HG02642 (cell line): Measurements from ENCODE around the gene ZNF385D.

ENCODE experiments used
- ATAC-seq: cut with Tn5 transposase; IDR thresholded peaks from one replicate; pipeline ENCODE4 v1.9.1; 2021; ENCODE audit warnings: mild to moderate bottlenecking; ENCODE audit not compliant: unreplicated experiment, poor library complexity

Gene ZNF385D

DNA sequence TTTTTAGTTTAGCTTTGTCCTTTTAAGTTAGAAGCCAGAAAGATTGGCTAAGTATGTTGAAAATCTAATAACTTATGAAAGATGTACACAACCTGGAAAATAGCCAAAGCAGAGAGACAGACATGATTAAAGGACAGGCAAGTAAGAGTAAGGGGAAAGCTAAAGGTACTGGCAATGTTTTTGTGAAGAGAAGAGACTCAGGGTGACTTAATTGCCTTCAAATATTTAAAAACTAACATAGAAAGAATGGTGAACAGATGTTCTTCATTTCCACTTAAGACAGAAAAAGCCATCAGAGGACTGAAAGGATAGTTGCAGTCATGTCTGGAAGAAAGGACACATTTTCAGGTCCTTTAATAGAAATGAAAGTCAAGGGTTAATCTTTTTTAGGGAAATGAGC, 68.8 kb downstream of the ZNF385D start:
- ATAC-seq: no peak

DNA sequence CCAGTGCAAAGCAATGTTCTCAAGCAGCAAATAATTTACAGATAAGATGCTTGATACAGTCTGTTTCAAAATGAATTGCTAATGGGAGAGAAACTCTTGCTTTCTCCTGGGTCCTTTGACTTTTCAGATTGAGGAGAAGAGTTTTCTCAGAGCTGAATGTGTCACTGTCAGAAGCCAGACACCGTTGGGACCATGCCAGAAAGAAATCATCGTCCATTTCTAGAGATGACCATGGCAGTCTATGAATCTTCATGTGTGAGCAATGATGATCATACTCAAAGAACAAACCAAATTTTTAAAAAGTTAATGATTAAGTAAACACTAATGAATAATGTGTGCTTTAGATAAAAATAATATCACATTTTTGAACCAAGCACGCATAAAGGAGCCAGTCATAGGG, 77.6 kb downstream of the ZNF385D start:
- no peak for ATAC-seq

DNA sequence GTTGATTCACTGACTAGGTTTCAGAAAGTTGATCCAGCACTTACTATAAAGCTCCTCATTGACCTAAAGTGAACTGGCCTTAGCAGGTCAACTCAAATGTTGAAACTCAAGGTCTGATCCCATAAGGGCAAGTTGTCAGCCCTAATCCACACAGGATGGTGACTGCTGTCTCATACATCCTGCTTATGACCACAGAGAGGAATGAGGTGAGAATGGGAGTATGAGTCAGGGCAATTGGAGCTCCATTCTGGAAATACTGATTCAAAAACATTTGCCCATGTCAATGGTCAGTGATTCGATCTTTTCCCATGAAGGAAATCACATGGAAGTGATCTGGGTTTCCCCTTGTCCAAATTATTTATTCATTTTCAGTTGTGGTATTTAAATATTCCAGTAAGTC, 78.7 kb downstream of the ZNF385D start:
- ATAC-seq: no peak

DNA sequence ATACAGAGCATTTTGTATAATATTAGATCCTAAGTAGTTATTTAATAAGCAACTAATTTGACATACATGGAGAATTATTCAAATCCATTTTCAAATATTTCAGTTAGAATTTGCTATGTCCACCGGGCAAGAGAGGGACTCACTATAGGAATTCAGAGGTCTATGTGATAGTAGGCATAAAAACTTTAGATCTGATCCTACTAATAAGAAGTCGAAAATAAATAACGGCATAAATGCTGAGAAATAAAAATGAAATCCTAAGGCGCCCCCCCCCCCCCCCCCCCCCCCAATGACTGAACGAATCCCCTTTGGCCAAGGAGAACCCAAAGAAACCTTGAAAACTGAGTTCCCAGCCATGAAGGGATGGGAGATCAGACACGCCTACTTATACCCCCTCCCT, 80.6 kb downstream of the ZNF385D start:
- no peak for ATAC-seq

DNA sequence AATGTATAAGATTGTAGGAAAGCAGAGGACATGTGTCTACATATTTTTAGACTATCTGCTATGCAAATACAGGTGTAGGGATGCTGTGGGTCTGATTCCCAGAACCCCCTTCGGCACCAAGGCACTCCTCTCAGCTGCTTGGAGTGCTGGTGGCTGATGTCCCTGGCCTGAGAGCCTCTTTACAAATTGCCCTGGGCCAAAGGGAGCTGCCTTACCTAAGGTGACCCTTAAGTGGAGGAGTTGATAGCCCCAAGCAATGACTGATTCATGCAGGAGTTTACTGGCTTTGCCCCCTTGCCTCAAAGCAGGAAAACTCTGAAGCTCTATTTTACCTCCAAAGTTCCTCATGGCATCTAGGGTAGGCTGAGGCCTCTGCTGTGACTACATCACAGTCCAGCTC, 83.0 kb downstream of the ZNF385D start:
- ATAC-seq: no peak

DNA sequence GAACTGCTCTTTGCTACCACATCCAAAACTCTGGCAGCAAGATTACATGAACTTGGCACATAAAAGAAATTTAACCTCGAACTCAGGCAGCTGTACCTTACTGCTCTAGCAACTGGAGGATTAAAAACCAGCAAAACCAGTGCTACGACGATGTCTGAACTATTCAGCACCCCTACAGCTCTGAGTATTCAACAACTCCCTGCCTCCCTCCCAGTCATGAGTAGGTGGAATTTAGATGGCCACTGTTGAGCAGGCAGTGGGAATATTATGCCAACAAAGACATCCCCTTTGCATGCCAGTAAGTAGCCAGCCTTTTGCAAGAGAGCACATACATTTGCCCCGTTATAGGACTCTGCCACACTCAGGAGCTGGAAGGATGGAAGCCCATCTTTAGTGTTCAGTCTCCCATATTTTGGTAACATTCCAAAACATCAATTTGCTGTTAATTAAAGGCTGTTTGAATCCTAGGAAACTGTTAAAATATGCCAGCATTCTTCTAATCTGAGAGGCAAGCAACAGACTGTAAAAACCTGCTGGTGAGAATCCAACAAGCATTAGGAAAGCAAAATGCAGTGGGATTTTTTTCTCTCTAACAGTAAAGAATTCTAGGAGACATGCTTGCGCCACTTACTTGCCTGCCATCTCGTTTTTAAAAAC, 85.4 kb downstream of the ZNF385D start:
- no peak for ATAC-seq

DNA sequence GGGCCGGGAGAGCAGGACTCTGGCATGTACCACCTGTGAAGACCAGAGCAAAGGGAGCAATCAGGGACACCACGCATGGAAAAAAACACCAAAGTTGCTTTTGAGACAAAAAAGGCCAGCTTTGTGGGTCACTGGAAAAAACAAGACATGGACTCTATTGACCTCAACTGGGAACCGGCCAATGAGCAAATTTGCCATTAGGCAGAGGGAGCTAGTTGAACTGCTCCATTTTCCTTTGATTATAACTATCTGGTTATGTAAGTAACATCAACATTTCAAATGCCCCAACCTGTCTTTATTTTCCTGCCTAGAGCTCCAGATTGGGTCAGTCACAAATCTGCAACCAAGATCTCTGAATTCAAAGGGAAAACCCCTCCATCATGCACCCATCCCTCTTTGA, 86.0 kb downstream of the ZNF385D start:
- no peak for ATAC-seq

DNA sequence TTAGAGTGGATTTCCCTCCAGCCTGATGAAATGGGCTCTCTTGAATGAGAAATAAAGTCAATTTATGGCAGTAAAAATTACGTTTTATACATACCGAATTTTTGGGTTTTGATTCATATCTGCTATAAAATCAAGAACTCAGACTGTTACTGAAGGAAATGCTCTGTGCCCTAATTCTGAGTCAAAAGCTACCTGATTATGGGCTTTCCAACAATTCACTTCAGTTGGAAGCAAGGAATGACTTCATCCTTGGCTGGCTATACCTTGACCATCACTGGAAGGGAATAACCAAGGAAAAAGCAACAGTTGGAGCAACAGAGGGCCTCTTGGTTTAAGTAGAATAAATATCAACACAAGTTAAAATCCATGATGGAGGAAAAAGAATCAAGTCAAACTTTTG, 88.6 kb downstream of the ZNF385D start:
- ATAC-seq: no peak

DNA sequence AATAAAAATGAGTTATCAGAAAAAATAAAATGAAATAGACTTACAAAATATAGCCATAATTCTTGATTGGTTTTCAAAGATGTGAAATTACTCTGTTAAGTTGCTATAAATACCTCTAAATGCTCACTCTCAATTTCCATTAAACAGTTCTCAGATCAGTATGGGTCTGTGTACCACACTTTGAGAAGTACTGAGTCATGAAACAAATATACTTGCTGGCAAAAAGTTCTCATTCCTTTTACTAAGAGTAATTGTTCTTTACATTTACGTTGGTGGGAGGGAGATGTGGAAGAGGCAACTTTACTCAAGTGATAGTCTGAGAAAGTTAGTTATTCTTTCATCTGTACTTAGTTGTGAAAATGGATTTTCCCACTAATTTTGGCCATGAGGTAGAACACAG, 96.3 kb downstream of the ZNF385D start:
- ATAC-seq: no peak

DNA sequence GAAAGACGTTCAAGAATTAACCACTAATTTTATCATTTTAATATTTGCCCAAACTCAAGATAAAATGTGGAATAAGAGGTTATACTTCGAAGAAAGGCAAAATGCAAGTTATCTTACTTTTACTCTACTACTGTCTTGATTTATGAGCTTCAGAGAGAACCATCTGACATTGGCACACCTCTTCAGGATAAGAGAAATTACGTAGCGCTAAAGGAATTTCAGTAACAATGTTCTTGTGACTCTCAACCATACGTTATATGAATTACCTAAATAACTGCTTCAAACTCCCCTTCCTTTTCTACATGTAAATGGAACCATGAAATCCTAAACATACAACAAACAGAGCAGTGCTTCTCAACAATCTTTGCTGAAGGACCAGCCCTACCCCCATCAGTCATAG, 96.8 kb downstream of the ZNF385D start:
- no peak for ATAC-seq

DNA sequence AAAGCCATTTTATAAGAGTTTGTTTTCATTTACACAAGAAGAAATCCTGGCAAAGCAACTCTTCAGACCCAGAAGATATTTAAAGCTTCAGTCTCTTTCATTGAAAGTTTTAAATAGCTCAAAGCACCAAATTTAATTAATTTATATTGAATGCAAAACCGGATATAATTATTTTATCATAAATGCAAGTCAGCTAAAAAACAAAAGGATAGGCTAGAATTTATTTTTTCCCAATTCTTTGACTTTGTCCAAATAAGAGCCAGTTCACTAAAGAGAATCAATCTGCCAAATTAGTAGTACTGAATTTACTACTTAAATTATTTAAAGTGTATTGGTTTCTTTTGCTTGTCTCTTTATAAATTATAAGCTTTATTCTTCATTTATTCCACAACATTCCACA, 101.5 kb downstream of the ZNF385D start:
- ATAC-seq: no peak

DNA sequence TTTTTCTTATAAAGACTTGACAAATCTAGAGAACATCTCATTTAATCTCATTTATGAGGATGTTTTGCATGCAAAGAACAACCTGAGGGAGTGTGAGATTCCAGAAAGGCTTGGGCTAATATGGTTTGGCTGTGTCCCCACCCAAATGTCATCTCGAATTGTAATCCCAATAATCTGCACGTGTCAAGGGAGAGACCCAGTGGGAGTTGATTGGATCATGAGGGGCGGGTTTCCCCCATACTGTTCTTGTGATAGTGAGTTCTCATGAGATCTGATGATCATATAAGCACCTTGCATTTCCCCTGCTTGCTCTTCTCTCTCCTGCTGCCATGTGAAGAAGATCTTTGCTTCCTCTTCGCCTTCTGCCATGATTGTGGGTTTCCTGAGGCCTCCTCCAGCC, 103.0 kb downstream of the ZNF385D start:
- ATAC-seq: no peak

DNA sequence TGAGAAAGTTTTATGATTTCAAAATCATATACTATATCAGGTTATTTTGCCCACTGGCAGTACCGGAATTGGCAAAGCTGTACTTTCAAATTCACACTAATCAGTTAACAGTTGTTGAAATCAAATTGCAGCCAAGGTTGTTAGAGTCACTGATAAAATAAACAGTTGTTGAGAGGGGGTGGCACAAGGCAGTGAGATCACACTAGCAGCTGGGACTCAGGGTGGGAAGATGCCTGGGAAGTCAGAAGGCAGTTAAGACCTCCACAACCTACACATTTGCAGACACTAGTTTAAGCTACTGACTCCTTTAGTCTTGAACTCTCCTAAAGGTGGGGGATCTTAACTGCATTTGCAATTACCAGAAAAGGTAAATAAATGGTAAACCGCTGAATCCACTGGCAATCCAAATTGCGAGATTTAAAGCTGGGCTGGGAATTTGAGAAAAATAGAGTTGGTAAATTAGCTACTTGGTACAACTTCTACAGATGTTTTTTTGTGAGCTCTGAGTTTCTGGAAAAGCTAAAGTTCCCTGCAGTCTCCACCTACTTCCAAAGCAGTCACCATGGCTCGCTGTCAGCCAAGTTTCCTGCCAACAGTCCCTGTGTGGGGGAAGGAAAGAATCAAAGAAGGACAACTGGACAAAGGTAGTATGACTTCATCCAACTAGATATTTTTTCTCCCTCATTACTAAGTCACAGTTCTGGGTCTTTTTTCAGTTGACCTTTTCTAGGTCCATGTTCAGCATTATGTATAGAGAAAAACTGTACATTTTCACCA, 105.7 kb downstream of the ZNF385D start:
- no peak for ATAC-seq

DNA sequence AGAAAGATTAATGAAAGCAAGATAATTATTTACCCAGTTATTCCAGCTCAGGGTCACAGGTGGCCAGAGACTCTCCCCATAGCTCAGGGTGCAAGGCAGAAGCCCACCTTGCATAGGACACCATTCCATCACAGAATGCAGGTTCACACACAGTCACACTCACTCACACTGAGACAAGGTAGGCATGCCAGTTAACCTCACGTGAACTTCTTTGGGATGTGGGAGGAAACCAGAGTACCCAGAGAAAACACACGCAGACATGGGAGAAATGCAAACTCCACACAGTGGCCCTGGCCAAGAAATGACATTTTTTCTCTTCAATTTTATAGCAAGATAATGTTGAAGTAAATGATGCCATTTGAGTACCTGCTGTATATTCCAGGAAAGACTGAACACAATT, 106.7 kb downstream of the ZNF385D start:
- no peak for ATAC-seq

DNA sequence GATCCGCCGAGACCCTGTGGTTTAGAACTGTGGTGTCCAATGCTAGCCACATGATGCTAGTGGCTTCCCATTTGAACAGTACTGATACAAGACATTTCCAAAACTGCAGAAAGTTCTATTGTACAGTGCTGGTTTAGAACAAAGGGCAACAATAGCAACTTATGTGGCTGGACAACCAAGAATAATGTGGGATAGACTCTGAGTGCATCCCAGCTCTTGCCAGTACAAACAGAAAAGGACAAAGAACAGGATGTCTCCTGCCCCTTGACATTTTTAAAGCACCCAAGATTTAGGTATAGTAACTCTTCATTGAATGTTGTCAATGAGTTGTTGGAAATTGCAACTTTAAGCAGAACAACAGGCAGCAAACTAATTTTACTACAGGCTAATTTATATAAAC, 107.3 kb downstream of the ZNF385D start:
- ATAC-seq: no peak

DNA sequence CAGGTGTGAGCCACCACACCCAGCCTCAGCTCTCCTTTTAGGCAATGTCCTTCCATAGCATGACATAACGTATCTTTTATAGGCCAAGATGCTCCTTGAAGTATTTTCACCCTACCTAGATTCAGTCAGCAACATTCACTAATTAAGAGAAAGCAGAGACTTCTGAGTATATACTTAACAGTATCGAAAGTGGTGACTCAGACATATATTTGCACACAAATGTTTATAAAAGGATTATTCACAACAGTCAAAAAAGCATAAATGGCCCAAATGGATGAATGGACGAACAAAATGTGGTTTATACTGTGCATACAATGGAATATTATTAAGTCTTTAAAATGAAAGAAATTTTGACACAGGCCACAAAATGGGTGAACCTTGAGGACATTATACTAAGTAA, 108.6 kb downstream of the ZNF385D start:
- ATAC-seq: no peak

DNA sequence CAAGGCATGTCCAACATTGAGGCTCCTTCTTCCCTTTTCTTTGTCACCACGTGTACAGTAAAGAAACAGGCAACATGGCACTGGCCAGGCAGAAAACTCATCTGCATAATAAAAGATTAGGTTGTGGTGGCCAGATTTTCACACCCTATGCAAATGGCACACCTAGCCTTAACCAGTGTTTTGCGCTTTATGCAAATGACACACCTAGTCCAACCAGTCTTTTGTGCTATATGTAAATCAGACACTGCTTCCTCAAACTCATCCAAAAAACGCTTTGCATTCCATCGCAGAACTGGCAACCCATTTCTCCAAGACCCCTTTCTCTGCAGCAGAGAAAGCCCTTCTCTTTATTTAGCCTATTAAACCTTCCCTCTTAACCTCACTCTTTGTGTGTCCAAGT, 109.1 kb downstream of the ZNF385D start:
- no peak for ATAC-seq

DNA sequence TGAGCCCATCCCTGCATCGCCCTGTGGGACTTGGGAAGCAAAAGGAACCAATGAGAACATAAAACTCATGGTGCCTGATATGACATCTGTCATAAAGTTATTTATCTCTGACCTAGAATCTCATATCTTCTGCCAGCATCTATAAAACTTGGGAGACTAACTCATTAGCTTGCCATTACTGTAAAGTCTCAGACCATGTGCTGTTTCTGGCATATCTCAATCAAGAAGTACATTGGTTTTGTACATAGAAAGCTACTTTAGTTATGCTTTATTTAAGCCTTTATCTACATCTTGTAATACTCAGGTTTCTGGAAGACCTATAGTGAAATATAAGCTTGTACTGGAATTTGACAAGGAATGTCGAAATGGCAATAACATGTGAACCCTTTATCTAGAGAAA, 112.5 kb downstream of the ZNF385D start:
- ATAC-seq: no peak

DNA sequence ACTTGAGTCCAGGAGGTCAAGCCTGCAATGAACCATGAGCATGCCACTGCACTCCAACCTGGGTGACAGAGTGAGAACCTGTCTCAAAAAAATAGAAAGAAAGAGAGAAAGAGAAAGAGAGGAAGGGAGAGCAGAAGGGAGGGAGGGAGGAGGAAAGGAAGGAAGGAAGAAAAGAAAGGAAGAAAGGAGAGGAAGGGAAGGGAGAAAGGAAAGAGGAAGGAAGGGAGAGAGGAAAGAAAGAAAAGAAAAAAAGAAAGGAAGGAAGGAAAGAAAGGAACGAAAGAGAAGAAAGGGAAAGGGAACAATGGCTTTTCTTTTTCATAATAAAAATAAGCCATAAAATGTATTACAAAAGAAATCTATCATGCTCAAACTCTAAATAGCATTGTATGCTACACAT, 116.9 kb downstream of the ZNF385D start:
- no peak for ATAC-seq

DNA sequence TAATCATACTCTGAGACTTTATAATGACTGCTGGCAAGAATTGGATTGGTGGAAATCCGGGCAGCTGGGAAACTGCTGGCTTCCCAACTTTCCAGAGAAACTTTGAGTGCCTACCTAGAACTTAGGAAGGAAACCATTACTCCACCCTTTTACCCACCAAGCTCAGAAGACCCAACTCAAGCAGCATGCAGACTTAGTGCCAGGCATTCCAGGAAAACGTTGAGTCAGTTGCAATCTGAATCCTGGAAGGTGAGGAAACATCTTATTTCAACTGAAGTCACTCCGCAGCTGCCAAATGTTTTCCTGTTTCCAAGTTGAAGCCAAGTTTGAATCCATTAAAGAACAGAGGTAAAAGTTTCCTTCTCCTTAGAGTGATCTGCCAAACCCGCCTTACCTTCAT, 126.5 kb downstream of the ZNF385D start:
- ATAC-seq: no peak

DNA sequence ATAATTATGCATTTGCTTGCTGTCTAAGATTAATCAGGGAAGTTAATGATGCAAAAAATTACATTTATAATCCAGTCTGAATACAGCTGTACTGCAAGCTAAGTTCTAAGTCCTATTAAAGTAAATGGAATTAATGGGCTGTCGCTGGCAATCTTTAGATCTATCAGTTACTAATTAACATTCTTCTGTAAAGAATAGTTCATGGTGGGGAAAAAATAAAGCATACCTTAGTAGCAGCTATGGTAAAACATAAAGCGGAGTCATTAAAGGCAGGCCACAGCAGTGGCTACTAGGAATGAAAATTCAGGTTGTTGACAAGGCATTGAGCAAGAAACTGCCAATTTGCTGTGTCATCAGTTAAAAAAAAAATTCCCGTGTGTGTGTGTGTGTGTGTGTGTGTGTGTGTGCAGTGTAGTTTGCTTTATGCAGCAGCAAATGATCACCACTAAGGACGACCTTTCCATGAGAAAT, 129.8 kb downstream of the ZNF385D start:
- no peak for ATAC-seq

DNA sequence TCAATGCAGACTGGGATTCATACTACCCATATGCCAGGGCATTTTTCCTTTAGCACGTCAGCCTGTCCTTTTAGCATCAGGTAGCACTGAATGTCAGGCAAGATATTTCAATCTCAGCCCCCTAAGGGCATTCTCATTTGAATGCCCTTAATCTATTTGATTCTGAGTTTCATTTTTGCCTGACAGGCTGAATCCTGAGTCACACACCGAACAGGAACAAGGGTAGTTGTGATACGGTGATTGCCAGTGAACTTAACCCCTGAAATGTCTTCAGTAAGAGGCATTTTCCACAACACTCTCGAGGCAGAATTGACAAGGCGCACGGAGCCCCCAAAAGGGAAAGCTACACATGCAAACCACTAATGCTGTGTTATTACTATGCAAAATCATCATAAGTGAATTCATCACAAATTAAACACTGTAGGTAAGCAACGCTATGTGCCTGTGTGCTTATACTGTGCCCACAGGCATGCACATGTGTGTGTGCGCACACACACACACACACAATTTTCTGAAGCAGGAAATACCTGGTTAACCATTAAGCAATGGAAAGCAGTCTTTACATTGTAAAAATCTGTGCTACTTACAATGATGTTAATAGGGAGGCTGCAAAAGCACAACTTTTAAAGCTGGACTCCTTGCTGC, 130.4 kb downstream of the ZNF385D start:
- no peak for ATAC-seq
